Activated gamma-delta T cell treated with Interleukin-2 at 50 U/mL for 16 hours (primary cell): ENCODE data around the gene SCG5.
"Not testable (repeated sequence)": the region's sequence is repeated elsewhere in the genome, so short reads cannot be mapped to it uniquely, and the experiment has no call there.

Experiments
- DNase-seq: peaks from one replicate; pipeline ENCODE4 v3.0.0-alpha.2; 2020

SCG5 gene, protein sequence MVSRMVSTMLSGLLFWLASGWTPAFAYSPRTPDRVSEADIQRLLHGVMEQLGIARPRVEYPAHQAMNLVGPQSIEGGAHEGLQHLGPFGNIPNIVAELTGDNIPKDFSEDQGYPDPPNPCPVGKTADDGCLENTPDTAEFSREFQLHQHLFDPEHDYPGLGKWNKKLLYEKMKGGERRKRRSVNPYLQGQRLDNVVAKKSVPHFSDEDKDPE

DNA sequence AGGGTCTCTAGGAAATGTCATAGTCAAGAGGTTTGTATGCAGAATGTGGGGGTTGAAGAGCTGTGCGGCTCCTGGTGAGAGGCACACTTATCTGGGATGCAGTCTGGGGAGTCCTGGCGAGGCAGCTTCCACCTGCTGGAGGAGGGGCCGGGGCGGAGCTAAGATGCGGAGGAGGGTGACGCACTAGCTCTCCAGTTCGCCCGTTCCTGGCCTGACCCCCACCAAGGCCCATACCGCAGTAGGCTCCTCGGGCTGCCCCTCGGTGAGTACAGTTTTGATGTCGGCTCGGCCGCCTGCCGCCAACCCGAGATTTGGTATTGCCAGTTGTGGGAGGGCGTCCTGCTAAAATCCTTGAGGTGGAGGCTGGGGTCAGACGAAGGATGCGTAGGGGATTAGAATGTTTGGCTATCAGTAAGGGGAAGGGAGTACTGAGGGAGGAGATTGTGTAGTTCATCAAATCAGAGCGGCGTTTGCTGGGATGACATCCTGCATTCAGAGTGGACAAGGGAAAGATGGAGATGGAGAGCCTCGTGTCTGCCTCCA lies at the start of gene SCG5:
Gene SCG5 (plus strand): TSS at position 194 of the 543 bp plus-strand sequence. CDS start 1,883 bp downstream, outside the sequence.
- no peak for DNase-seq

DNA sequence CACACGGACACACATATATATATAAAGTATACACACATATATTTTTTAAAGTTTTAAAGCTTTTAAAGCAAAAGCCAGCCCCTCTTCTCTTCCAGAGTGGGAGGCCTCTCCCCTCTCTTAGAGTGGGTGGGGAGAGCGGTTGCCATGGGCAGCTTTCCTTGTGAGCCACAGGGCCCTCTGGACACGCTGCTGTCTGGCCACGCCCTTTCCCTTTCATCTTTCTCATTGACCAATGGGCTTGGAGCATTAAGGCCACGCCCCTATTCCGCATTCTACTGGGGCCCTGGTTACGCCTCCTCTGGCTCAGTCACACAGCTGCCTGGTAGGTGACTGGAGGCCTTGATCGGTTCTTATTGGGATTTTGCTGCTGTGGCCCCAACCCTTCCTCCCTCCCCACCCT lies 48.4 kb upstream of the SCG5 start, which contains the start of gene GOLGA8N:
Gene GOLGA8N (plus strand): TSS at position 306 of the 400 bp plus-strand sequence.
- DNase-seq: not testable (repeated sequence)

DNA sequence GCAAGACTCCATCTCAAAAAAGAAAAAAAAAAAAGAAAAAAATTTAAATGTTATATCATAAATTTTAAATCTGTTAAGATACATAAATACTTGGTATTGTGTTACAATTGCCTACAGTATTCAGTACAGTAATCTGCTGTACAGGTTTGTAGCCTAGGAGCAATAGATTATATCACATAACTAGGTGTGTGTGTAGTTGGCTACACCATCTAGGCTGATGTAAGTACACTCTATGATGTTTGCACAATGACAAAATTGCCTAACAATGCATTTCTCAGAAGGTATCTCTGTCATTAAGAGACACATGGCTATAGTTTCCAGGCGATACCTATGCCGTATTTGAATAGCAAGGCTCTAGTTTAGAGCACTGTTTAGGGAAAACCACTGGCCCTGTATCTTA lies 32.0 kb upstream of the SCG5 start:
- not testable (repeated sequence) for DNase-seq

DNA sequence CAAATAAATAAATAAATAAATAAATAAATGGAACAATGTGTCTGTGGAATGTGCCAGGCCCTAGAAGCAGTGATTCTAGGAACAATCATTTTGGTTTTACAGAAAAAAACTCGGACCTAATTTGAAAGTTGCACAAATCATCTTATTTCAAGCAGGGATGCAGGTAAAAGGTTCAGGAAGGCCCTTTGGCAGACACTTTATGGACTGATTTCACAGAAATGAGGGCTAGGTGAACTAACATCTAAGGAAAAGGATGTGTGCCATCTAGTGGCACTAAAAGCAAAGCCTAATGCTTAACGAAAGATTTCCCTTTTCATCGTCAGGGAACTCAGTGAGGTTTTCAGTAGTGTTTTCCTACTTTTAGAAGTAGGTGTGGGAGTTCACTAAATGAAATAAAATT lies 30.8 kb upstream of the SCG5 start:
- not testable (repeated sequence) for DNase-seq

DNA sequence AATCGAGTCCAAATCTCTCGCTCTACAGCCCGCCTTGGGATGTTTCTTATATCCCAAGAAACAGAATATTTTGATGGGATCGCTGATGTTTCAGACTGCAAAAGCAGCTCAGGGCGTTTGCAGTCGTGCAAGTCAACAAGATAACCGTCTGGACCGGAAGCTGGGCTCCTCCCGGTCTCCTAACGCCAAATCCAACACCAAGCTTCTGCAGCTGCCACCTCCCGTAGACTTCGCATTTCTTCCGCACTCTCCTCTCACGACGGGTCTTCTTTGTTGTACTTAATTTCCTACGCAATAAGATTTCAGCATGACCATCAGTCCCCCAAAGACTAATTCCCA lies 26.8 kb upstream of the SCG5 start:
- DNase-seq: not testable (repeated sequence)

DNA sequence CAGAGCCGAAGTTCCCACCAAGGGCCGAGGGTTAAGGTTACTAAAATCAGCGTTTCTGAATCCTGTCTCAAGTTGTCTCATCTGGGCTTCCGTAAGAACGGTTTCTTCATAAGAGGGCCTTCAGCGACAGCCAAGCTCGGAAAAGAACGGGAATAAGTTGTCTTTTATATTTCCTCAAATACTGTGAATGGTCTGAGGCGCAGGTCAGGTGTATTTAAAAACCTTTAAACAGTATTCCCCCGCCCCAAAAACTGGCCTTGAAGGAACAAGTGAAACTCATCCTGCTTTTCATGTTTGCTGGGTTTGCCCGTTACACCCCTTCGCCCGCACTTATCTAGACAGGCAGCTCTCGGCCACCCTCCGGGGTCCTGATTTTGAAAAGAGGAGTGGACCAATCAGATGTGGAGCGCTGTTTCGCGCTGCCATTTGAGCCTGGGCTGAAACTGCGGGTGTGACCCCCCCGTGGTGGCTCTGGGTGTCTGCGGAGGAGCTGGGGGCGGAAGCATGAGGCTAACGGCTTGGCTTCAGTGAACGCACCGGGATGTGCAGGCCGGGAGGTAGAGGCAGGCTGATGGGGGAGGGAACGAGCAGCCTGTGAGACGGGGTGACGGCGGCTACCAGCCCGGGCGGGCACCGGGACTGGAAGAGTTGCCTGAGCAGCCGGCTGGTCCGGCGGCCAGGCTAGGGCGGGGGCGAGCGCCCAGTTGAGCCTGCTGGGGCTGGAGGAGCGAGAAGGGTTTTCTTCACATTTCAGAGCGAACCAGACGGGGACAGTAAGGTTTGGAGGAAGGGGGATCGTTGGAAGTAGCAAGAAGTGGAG lies 26.2 kb upstream of the SCG5 start, which contains the start of gene ARHGAP11A:
Gene ARHGAP11A (plus strand): TSS at position 454 of the 820 bp plus-strand sequence. CDS start 708 bp downstream, outside the sequence.
- DNase-seq: peak; percentile 81

DNA sequence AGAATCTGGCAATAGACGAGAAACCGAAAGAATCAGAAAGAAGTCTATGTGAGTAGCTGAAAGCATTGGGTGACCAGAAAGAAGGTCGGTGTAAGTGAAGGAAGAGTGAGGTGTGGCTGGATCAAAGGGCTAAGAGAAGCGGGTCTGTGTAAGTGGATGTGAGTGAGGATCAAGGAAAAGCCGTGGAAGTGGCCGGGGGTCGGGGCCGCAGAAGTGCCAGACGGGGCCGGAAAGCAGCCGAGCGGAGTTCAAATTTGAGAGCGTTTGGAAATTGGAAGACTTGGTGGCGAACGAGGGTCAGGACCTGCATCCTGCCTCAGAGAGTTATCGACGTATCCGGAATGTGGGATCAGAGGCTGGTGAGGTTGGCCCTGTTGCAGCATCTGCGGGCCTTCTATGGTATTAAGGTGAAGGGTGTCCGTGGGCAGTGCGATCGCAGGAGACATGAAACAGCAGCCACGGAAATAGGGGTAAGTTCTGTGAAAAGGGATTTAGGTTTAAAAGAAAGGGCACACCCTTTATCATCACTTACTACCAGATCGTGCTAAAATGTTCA lies 25.6 kb upstream of the SCG5 start:
- not testable (repeated sequence) for DNase-seq

DNA sequence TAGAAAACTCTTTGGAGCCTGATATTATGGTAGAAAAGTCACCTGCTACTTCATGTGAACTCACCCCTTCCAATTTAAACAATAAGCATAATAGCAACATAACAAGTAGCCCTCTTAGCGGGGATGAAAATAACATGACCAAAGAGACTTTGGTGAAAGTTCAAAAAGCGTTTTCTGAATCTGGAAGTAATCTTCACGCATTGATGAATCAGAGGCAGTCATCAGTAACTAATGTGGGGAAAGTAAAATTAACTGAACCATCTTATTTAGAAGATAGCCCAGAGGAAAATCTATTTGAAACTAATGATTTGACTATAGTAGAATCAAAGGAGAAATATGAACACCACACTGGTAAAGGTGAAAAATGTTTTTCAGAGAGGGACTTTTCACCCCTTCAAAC lies 5.1 kb upstream of the SCG5 start:
- DNase-seq: no peak

DNA sequence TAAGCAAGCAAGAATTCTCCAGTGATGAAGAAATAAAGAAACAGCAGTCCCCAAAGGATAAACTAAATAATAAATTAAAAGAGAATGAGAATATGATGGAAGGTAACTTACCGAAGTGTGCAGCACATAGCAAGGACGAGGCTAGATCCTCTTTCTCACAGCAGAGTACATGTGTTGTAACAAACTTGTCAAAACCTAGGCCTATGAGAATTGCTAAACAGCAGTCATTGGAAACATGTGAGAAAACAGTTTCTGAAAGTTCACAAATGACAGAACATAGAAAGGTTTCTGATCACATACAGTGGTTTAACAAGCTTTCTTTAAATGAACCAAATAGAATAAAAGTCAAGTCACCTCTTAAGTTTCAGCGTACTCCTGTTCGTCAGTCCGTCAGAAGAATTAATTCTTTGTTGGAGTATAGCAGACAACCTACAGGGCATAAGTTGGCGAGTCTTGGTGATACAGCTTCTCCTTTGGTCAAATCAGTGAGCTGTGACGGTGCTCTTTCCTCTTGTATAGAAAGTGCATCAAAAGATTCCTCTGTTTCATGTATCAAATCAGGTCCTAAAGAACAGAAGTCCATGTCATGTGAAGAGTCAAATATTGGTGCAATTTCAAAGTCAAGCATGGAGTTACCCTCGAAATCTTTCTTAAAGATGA lies 4.5 kb upstream of the SCG5 start:
- no peak for DNase-seq

DNA sequence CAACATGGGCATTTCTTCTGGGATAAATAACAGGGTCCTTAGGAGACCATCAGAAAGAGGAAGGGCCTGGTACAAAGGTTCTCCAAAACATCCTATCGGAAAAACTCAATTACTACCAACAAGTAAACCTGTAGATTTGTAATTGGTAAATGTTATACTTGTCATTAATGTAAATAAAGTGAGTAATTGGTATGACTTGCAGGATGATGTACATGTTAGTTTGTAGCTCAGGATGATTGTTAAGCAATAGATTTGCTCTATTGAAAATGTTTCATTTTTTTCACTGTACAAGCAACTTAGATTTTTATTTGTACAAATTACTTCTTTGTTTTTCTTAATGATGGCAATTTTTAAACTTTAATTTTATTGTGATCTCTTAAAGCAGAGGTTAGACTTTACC lies 3.8 kb upstream of the SCG5 start:
- no peak for DNase-seq

DNA sequence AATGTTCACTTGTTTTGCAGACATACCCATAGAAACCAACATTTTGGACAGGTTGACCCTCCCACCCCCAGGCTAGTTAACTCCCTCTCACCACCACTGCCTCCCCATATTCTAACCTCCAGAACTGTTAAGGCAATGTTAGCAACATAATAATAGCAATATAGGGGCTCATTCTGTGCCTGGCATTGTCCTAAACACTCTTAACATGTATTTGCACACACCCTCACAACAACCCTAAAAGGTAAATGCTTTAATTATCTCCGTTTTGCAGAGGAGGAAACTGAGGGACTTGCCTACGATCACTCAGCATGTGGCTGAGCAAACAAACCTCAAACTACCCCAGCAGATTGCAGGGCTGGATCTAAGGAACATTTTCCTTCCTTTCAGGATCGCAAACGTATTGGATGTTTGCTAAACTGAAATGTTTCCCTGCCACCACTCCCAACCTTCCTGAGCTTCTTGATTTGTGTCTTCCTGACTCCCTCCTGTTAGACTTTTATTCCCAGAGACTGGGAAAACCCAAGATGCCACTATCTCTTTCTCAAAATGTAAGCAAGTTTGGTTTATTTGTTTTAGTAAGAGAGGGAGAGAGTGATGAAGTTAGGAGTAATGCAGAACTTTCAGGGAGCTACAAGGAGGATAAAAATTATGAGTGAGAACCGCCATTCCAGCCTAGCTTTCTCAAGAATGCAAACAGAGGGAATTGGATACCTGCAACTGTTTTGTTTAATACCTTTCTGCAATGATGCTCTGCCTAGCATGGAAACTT lies 1.3 kb downstream of the SCG5 start:
- DNase-seq: no peak

DNA sequence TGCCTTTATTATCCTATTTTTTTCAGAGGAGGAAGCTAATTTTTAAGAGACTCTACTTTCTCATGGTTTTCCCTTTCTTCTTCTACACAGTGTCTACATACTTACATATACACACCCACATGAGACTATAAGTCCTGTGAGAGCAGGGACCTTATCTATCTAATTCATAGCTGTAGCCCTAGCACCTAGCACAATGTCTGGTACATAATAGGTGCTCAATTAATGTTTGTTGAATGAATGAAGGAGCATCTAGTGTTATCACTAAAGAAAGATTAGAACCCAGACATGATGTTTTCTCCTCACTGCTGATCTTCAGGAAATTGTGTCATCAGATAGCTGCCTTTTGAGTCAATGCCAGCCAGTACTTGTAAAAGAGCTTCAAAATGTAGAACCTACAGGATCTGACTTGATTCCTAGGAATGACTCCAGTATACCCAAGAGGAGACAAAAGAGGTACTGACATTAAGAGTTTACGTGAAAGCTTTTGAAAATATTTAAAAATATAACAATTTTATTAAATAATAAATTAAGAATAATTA lies 2.5 kb downstream of the SCG5 start:
- no peak for DNase-seq

DNA sequence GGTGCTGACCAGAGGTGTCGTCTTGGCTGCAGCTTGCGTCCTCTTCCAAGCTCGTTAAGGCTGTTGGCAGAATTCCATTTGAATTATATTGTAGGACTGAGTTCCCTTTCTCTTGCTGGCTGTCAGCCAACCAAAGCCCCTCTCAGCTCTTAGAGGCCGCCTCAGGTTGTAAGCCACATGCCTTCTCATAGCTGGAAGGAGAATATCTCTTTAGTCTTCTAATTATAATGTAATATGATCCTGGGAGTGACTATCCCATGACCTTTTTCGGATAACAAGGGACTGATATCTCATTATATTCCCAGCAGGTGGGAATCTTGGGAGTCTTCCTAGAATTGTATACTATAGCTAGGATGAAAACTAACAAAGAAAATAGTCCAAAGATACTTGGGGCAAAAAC lies 4.8 kb downstream of the SCG5 start:
- DNase-seq: no peak

DNA sequence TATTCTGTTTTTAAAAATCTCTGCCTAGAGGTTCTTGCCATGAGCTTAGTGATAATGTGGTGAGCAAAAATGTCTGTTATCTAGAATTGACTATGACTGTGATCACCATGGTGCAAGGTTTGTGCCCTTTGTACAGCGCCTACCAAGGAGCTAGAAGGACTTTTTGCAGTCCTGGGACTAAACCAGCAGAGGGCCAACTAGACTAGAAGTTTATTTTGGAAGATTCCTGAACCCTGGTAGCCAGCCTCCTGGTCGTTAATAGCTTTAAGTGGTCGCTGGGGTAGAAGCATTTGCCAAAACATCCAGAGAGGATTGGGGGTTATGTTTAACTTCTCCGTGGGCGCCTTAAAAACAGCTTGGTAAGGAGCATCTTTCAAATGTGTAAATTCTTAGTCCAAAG lies 7.8 kb downstream of the SCG5 start:
- DNase-seq: no peak

DNA sequence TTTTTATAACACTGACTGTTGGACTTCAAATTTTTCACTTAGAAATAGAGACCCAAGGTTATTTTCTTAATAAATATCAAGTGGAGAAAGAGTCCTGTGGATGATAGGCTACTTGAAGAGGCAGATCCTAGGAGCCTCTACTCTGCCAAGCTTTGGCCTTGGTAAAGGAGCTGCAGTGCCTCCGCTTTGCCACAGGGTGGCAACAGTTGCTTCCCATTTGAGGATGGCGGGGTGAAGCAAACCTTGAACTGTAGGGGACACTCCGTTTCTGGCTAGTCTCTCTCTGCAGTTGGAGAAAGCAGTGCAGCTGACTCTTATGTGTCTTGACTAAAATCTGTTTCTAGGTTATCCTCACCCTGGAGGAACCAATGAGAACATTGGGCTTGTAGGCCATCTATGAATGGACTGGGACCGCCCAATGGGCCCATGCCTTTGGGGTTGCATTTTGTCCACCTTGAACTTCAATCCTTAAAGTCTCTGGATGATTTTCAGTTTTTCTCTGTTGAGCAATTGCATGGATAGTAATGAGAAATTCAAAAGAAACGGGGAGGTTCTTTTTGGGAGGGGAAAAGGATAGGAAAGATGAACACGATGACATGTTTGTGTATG lies 9.8 kb downstream of the SCG5 start:
- peak; percentile 15 for DNase-seq

DNA sequence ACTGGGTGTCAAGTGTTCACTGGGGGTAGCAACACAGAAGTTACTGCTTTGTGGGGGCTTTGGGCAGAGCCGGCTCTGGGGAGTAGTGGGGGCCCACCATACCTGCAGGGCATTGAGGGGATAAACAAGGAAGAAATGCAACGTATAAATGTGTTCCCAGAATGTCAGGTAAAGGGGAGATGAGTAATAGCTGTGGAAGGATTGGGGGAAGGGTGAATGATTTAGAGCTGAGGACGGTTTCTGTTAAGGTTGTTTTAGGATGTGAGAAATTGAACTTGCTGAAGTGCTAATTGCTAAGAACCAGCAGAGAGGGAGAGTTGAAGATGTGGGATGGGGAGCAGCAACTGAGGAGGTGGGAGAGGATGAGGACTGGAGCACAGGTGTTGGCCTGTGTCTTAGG lies 10.7 kb downstream of the SCG5 start:
- DNase-seq: no peak

DNA sequence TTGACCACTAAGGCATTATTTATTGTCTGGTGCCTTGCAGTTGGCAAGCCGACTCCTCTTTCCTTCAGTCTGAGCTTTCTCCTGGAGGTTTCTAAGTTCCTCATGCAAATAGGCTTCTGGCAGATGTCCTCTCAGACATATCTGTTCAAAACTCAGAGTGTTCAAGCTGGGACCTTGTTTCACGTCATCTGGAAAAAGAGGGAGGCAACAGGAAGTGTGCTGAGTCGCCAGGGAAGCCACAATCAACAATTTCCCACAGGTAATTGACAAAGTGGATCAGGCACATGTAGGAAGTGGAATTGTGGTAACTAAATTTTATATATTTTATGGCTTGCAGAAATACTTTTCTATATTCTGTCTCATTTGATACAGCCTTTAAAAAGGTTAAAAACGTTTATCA lies 14.6 kb downstream of the SCG5 start:
- DNase-seq: no peak

DNA sequence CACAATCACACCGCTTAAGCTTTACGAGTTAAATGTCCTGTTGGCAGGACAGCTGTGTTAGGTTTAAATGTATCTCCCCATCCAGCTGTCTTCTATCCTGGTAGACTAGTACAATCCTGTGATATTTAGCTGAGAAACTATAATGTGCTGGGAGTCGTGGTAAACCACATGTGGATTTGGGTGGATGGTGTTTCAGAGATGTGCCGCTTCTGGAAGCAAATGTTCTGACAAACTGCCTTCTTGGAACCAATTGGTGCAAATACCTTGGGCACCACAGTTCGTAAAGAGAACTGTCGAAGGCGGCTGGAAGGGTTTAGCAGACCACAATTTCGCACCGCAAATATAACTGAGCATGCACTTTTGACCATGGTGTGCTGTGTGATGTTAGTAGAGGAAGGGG lies 15.0 kb downstream of the SCG5 start:
- DNase-seq: no peak

DNA sequence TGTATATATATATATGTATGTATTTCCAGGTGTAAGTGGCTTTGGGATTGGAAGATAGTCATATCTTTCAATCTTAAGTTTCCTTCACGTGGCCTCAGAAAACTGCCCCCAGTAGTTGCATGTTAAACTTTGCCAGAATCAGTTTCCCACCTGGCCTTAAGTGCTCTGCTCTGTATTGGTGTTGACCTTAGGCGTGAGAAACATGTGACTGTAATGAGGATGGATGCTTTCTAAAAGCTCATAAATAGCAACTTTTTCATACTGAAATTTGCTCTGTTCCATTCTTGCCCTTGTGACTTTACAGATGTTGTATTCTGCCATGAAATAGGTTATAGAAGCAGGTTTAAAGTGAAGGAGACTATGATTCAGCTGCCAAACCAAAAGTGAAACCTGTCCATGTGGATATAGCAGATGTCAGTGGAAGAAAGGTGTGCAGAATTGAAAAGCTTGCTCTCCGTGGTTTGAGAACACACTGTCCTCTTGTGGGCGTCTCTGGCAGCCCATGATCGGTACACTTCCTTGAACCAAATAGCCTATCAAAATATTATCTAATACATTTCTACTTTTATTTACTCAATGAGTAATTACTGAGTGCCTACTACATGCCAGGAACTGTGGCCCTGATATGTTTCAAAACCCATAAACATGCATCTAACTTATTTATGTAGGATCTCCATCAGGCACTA lies 15.8 kb downstream of the SCG5 start:
- no peak for DNase-seq

DNA sequence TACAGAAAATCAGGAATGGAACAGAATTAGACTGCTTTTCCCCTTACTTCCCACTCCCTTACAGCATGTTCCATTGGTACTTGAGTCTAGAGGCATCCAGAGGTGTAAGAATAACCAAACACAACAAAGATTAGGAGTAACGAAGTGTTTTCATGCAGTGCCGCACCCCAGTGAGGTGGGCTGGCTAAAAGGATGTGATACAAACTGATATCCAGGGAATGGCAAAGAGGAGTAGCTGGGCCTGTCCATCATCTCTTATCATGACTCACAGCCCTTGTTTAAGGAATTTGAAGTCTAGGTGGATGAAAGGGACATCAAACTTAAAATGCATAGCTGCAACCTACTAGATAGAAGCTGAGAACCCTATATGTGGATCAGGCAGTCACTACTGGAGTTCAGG lies 16.4 kb downstream of the SCG5 start:
- no peak for DNase-seq
